GM10248 (cell line): ENCODE results near the gene TRIM32.
A peak's percentile ranks its signal among the peaks of the same experiment; 100 is the strongest.

Source experiments
- CTCF ChIA-PET: fragments of 300-600 bp; sonication (Branson Sonifier 250); formaldehyde crosslinking; extraction: SDS; loops from one replicate; lab custom pipeline; 2021; ENCODE audit warnings: antibody characterized with exemption; lab: Yijun Ruan, JAX
- POLR2A ChIA-PET: fragments of 350-650 bp; sonication (Branson Sonifier 250); formaldehyde crosslinking; extraction: SDS; loops from one replicate; lab custom pipeline; 2020; ENCODE audit warnings: antibody characterized with exemption; lab: Yijun Ruan, JAX
- DNase-seq: peaks from one replicate; pipeline ENCODE4 v3.0.0; 2012; ENCODE audit errors: extremely low spot score
- TF ChIP-seq, protein P1 (sequence below): IDR thresholded peaks from 2 replicates; pipeline ENCODE4 v1.5.1; 2012; ENCODE audit warnings: mild to moderate bottlenecking, low read depth; ENCODE audit errors: extremely low read depth, missing control alignments, control extremely low read depth

Gene TRIM32

DNA sequence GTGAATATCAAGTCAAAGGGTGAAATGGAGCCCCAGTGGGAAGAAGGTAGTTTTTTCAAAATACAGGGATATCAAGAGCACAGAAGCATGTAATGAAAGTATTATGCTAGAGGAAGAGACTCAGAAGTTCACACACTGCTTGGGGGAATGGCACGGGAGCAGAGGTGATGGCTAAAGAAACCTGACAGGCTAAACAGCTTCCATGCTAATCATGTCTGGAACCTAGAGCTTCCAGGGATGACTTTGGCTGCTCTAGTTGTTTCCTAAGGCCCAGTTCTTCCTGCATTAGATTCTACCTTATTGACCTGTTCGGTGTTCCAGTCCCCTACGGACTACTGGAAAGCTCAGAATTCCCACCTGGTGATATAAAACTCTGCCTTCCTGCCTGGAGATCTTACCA, 34.3 kb downstream of the TRIM32 start:
- DNase-seq, result no peak
- POLR2A ChIA-PET, result no interaction called here
- CTCF ChIA-PET, result interaction anchor here (1.4 to 10.0 kb wide), 3 partner anchors 9 to 139 kb away, joined by 4 to 87 read pairs (median 11); no protein-coding TSS in a partner anchor
- TF ChIP-seq, protein P1, sequence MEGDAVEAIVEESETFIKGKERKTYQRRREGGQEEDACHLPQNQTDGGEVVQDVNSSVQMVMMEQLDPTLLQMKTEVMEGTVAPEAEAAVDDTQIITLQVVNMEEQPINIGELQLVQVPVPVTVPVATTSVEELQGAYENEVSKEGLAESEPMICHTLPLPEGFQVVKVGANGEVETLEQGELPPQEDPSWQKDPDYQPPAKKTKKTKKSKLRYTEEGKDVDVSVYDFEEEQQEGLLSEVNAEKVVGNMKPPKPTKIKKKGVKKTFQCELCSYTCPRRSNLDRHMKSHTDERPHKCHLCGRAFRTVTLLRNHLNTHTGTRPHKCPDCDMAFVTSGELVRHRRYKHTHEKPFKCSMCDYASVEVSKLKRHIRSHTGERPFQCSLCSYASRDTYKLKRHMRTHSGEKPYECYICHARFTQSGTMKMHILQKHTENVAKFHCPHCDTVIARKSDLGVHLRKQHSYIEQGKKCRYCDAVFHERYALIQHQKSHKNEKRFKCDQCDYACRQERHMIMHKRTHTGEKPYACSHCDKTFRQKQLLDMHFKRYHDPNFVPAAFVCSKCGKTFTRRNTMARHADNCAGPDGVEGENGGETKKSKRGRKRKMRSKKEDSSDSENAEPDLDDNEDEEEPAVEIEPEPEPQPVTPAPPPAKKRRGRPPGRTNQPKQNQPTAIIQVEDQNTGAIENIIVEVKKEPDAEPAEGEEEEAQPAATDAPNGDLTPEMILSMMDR, result no peak

- DNase-seq, result no peak
- CTCF ChIA-PET, result interaction anchor here (1.4 to 10.0 kb wide), 3 partner anchors 10 to 139 kb away, joined by 4 to 87 read pairs (median 11); no protein-coding TSS in a partner anchor
- POLR2A ChIA-PET, result no interaction called here
- TF ChIP-seq, protein P1, result no peak
Measured at GRCh38 chr9:116721944-116722343, 34.8 kb downstream of the TRIM32 start.

DNA sequence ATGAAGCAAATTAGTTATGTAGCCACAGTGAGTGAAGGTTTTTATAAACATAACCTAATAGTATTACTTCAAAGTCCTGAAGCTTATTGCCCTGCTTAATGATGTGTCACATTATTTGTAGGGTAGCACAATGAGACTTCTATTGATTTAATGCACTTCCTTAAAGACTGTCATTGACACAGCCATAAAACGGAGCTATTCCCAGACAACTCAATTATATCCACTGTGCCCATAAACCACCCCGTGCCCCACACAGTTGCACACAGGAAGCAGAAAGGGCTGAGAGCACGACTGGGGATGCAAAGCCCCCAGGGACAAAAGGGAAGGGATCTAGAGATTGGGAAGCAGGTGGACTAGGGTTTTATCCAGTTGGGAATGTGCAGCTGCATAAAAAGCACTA, 37.0 kb downstream of the TRIM32 start:
- CTCF ChIA-PET, result interaction anchor here (0.8 to 10.0 kb wide), 4 partner anchors 13 to 136 kb away, joined by 3 to 87 read pairs (median 7); no protein-coding TSS in a partner anchor
- DNase-seq, result no peak
- POLR2A ChIA-PET, result no interaction called here

DNA sequence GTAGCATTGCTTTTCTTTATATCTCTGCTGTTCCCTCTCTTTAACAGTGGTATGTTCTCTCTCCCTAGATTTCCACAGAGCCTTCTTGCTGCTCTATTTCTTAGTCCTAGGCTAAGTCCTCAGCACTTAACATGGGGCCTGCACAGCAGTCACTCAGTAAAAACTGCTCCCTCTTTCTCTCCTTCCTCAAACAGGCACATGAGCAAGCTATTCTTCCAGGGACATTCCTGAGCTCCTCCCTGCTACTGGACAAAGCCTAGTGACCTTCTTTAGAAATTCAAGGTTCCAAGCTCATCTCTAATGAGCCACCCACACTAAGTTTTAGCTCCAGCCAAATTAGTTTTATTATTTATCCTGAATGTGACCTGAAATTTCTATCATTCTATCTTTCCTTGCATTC, 39.5 kb downstream of the TRIM32 start:
- ChIA-PET CTCF (interaction anchor here (0.9 to 10.0 kb wide), 4 partner anchors 11 to 685 kb away, joined by 3 to 87 read pairs (median 11); no protein-coding TSS in a partner anchor), POLR2A (no interaction called here)

More for the DNA sequence above, 37.0 kb downstream of the TRIM32 start:
- TF ChIP-seq, protein P1, result no peak

GRCh38 chr9:116733010-116733641, 46.0 kb downstream of the TRIM32 start:
- TF ChIP-seq, protein P1, result no peak
- DNase-seq, result peak; percentile 37
- ChIA-PET CTCF (interaction anchor here (1.4 to 6.9 kb wide), 2 partner anchors 8 to 126 kb away, joined by 7 to 242 read pairs; no protein-coding TSS in a partner anchor), POLR2A (no interaction called here)

More for the DNA sequence above, 39.5 kb downstream of the TRIM32 start:
- DNase-seq, result no peak
- TF ChIP-seq, protein P1, result no peak

- TF ChIP-seq, protein P1, result no peak
- no peak for DNase-seq
- POLR2A ChIA-PET, result no interaction called here
- CTCF ChIA-PET, result interaction anchor here (0.7 to 6.9 kb wide), 44 partner anchors 9 to 1143 kb away, joined by 3 to 242 read pairs (median 5); partner anchors contain the start of gene TRIM32
Measured at GRCh38 chr9:116736399-116737151, 49.5 kb downstream of the TRIM32 start.
